Hematopoietic multipotent progenitor cell treated with erythropoietin and hydrocortisone succinate and interleukin-3 and kit ligand, for 8 days (in vitro differentiated cells): ENCODE data around the gene STIP1.
"Not testable (repeated sequence)": the region's sequence is repeated elsewhere in the genome, so short reads cannot be mapped to it uniquely, and the experiment has no call there.

Experiments used
- DNase-seq: peaks from one replicate; pipeline ENCODE4 v3.0.0-alpha.2; 2015

STIP1 gene

GRCh38 chr11:64161037-64161436 is 24.9 kb upstream of the STIP1 start:
- no peak for DNase-seq

GRCh38 chr11:64162769-64163168 is 23.2 kb upstream of the STIP1 start:
- not testable (repeated sequence) for DNase-seq

GRCh38 chr11:64163951-64164350 is 22.0 kb upstream of the STIP1 start:
- DNase-seq: no peak

GRCh38 chr11:64164392-64165312 is 21.3 kb upstream of the STIP1 start:
- no peak for DNase-seq

GRCh38 chr11:64165481-64165841 is 20.5 kb upstream of the STIP1 start:
- DNase-seq: peak; percentile 30

- peak; percentile 90 for DNase-seq
These were observed 19.9 kb upstream of the STIP1 start, which contains the start of gene MACROD1 for GRCh38 chr11:64165842-64166635. MACROD1 (minus strand) TSS chr11:64166113; CDS start chr11:64165994, 119 bp downstream.

GRCh38 chr11:64170419-64170818 is 15.6 kb upstream of the STIP1 start:
- no peak for DNase-seq

- no peak for DNase-seq
These were observed 12.2 kb upstream of the STIP1 start for GRCh38 chr11:64173616-64174355.

GRCh38 chr11:64176751-64177150 is 9.2 kb upstream of the STIP1 start:
- DNase-seq: no peak

- no peak for DNase-seq
These were observed 7.8 kb upstream of the STIP1 start for GRCh38 chr11:64178203-64178602.

- no peak for DNase-seq
These were observed 6.9 kb upstream of the STIP1 start for GRCh38 chr11:64178951-64179639.

- DNase-seq: no peak
These were observed 5.1 kb upstream of the STIP1 start for GRCh38 chr11:64180891-64181290.

GRCh38 chr11:64181506-64182411 is 4.2 kb upstream of the STIP1 start:
- peak; percentile 84 for DNase-seq

- no peak for DNase-seq
These were observed 2.1 kb upstream of the STIP1 start for GRCh38 chr11:64183890-64184289.

- DNase-seq: peak; percentile 71
These were observed 737 bp upstream of the STIP1 start for GRCh38 chr11:64185175-64185692.

- DNase-seq: peak; percentile 34
These were observed 658 bp downstream of the STIP1 start for GRCh38 chr11:64186492-64187165.

GRCh38 chr11:64192434-64192833 is 6.5 kb downstream of the STIP1 start:
- DNase-seq: no peak

GRCh38 chr11:64196626-64197025 is 10.7 kb downstream of the STIP1 start:
- no peak for DNase-seq

- no peak for DNase-seq
These were observed 12.5 kb downstream of the STIP1 start for GRCh38 chr11:64198511-64198910.

GRCh38 chr11:64201543-64201942 is 15.6 kb downstream of the STIP1 start:
- DNase-seq: no peak

- no peak for DNase-seq
These were observed 17.0 kb downstream of the STIP1 start for GRCh38 chr11:64202992-64203391.
